Measurements from ENCODE around the gene SORBS2. TPM values are rescaled to one million over a fixed set of nuclear protein-coding genes. Genes with fewer than 3 reads are reported as not detected.

Gene SORBS2
- total and polyA plus RNA-seq, 2 of the 8 experiments (the other 6 are each of a cell fraction or from before 2014, with no cell fraction given) = 73.0 to 87.1 TPM

- Histone ChIP-seq H3K4me1 (replicated peaks in 1 of 4; ENCODE audit: control insufficient read depth in 3 of 4, insufficient read depth in 4 of 4, low read length in 3 of 4) (no peaks in the 10 kb centered on the region), H2AFZ (ENCODE audit: low read length) (no peak overlapping the region), H2BK120ac (replicated peaks; ENCODE audit: low read depth, low read length) (no peak overlapping the region), H2BK15ac (ENCODE audit: low read length) (no peak overlapping the region), H3K23me2 (ENCODE audit: low read depth, low read length) (no peaks in the 10 kb centered on the region), H3K27ac (ENCODE audit: low read depth, low read length) (no peak overlapping the region), H2BK20ac (ENCODE audit: low read length) (no peak overlapping the region), H3K27me3 (replicated peaks in 1 of 4; ENCODE audit: control insufficient read depth in 3 of 4, extremely low read depth in 1 of 4, insufficient read depth in 3 of 4, low read length in 3 of 4) (peaks cover 0 to 1% (median 0%) of the 10 kb centered on the region in 4 experiments; a peak in 1 of 7 replicates), H4K5ac (ENCODE audit: insufficient read length, low read depth, low read length) (no peak overlapping the region), H3K56ac (replicated peaks; ENCODE audit: insufficient read length, low read depth, low read length) (no peak overlapping the region), H3K9me3 (ENCODE audit: insufficient read depth in 2 of 2, low read depth in 1 of 2, low read length in 1 of 2) (no peaks in the 10 kb centered on the region), H3K79me2 (ENCODE audit: control insufficient read depth in 1 of 2, insufficient read depth in 2 of 2, low read length in 2 of 2) (no peaks in the 10 kb centered on the region), H2AK5ac (ENCODE audit: low read depth, low read length) (no peak overlapping the region), H4K8ac (ENCODE audit: extremely low read depth, insufficient read depth, low read length) (no peak overlapping the region), H3K4me3 (ENCODE audit: extremely low read depth in 1 of 4, insufficient read depth in 2 of 4, low read depth in 3 of 4, low read length in 4 of 4) (no peak overlapping the region), H3K4ac (replicated peaks; ENCODE audit: insufficient read length, low read depth, low read length) (no peak overlapping the region), H3K36me3 (ENCODE audit: control insufficient read depth in 2 of 4, insufficient read depth in 4 of 4, low read length in 3 of 4) (no peaks in the 10 kb centered on the region), H3K4me2 (ENCODE audit: insufficient read depth in 1 of 2, low read depth in 2 of 2, low read length in 2 of 2) (no peak overlapping the region), H2BK5ac (ENCODE audit: low read depth, low read length) (no peak overlapping the region), H3K9ac (replicated peaks in 1 of 4; ENCODE audit: extremely low read depth in 1 of 4, low read depth in 3 of 4, low read length in 3 of 4) (no peak overlapping the region), H3K18ac (ENCODE audit: extremely low read depth, low read length) (no peak overlapping the region), H2BK12ac (ENCODE audit: low read depth, low read length) (no peak overlapping the region), H4K20me1 (replicated peaks in 1 of 2; ENCODE audit: control insufficient read depth in 1 of 2, insufficient read depth in 2 of 2, low read length in 2 of 2) (no peaks in the 10 kb centered on the region), H3K14ac (ENCODE audit: insufficient read length) (no peak overlapping the region), H3K23ac (ENCODE audit: insufficient read length) (no peak overlapping the region), H4K91ac (replicated peaks; ENCODE audit: insufficient read length, low read length) (no peak overlapping the region), H3K79me1 (ENCODE audit: low read depth, low read length) (no peaks in the 10 kb centered on the region)
- FAIRE-seq = no peak
- no peak for DNase-seq (ENCODE audit: low read depth in 1 of 2, low spot score in 2 of 2)
- ChIA-PET POLR2A (ENCODE audit: partially characterized antibody) (no interaction called here), CTCF (ENCODE audit: partially characterized antibody) (no interaction called here)
- WGBS, 2 experiments (ENCODE audit: extremely low coverage in 1 of 2, insufficient coverage in 1 of 2, insufficient read length in 1 of 2, insufficient replicate concordance in 2 of 2, low coverage in 1 of 2, low lambda C conversion rate in 2 of 2, missing lambda C conversion rate in 1 of 2) = 93% methylated on average over 4 of the region's 4 CpGs; no CpG with 5 or more reads in 1 of the 2 experiments
- no peak for TF ChIP-seq TEAD4 (IDR thresholded peaks at IDR 0.05; ENCODE audit: low read depth, low read length)
- no peak for TF ChIP-seq GTF2F1 (IDR thresholded peaks at IDR 0.05; ENCODE audit: borderline replicate concordance, low read depth, low read length)
- TF ChIP-seq SIX5 (IDR thresholded peaks at IDR 0.05; ENCODE audit: low read depth, low read length) = no peak
- TF ChIP-seq USF2 (IDR thresholded peaks at IDR 0.05; ENCODE audit: low read length) = no peak
- TF ChIP-seq E2F6 (IDR thresholded peaks at IDR 0.05) = no peak
- no peak for TF ChIP-seq CREB1 (IDR thresholded peaks at IDR 0.05)
- TF ChIP-seq RXRA (IDR thresholded peaks at IDR 0.05; ENCODE audit: insufficient read depth, low read depth, low read length) = no peak
- TF ChIP-seq SIN3A (conservative IDR thresholded peaks at IDR 0.05 in 1 of 2, IDR thresholded peaks at IDR 0.05 in 1 of 2; ENCODE audit: low read depth in 1 of 2, low read length in 2 of 2) = no peak
- no peak for TF ChIP-seq BCL11A (IDR thresholded peaks at IDR 0.05; ENCODE audit: low read depth in 2 of 2, low read length in 2 of 2)
- no peak for TF ChIP-seq RFX5 (IDR thresholded peaks at IDR 0.05; ENCODE audit: borderline replicate concordance, low read depth, low read length)
Measured at GRCh38 chr4:185554365-185555126, 257.4 kb downstream of the SORBS2 start.
